Activated effector memory CD4-positive, alpha-beta T cell treated with anti-CD3 and anti-CD28 coated beads, Interleukin-2, amount 50 U/mL, for 16 hours (primary cell): ENCODE measurements around the gene CEP162.
"Not testable (repeated sequence)": the region's sequence is repeated elsewhere in the genome, so short reads cannot be mapped to it uniquely, and the experiment has no call there.

ENCODE experiments used
- DNase-seq: peaks from one replicate; pipeline ENCODE4 v3.0.0-alpha.2; 2020

The CEP162 gene

GRCh38 chr6:84137989-84138575 lies 89.4 kb downstream of the CEP162 start:
- no peak for DNase-seq

DNA sequence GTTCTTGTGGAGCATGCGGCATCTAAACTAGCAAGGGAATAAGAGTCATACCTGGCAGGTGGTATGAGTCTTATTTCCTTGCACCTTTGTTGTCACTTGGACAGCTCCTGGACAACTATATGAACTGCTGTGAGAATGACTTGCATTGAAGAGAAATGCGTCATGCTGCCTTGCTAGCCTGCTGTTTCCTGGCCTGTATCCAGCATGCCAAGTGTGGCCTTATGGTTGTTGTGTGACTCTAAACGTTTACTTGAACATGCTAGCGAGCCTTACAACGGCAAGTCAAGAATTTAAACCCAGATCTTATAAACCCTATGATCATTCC lies 90.4 kb downstream of the CEP162 start:
- DNase-seq: no peak

DNA sequence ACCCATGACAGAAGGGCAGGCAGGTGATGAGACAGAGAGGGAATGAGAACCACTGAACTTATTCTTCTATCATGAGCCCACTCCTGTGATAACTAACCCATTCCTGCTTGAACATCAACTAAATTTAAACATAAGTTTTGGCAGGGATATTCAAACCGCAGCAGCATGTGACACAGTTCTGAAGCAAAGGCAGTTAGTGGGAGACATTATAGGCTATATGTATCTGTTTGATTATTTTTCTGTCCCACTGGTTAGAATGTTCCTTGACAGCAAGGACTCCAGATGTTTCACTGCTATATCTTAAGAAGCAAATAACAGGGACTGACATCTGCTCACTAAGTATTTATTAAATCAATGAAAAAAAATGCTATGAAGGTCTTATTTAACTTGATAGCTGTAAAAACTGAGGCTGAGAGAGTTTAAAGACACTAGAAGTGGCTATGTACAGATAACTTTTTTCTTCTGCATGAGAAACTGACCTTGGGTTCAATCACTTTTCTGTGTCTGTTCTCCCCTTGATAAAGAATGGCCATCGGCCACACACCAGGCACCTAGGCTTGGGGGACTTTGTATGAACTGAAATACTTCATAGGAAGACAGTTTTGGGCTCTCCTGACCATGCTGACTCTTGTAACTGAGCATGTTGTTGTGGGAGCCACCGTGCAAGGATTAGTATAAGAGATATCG lies 90.9 kb downstream of the CEP162 start:
- DNase-seq: no peak

DNA sequence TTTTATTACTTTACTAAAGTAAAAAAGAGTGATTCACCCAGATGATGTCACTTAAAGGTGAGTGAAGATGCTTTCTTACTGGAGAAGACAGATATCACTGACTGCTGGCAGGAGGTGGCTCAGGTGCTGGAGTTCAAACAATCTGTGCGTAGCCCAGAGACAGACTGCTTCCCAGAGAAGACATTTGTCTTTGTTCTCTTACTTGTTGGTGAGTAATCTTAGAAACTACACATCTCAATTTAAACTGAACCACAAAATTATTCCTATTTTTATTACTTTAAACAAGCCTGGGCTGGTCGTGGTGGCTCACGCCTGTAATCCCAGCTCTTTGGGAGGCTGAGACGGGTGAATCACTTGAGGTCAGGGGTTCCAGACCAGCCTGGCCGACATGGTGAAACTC lies 92.2 kb downstream of the CEP162 start:
- no peak for DNase-seq

DNA sequence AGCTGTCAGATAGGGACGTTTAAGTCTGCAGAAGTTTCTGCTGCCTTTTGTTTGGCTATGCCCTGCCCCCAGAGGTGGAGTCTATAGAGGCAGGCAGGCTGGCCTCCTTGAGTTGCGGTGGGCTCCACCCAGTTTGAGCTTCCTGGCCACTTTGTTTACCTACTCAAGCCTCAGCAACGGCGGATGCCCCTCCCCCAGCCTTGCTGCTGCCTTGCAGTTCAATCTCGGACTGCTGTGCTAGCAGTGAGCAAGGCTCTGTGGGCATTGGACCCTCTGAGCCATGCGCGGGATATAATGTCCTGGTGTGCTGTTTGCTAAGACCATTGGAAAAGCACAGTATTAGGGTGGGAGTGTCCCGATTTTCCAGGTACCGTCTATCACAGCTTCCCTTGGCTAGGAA lies 94.1 kb downstream of the CEP162 start:
- not testable (repeated sequence) for DNase-seq

- not testable (repeated sequence) for DNase-seq
Measured at GRCh38 chr6:84129588-84129987, 97.9 kb downstream of the CEP162 start.

DNA sequence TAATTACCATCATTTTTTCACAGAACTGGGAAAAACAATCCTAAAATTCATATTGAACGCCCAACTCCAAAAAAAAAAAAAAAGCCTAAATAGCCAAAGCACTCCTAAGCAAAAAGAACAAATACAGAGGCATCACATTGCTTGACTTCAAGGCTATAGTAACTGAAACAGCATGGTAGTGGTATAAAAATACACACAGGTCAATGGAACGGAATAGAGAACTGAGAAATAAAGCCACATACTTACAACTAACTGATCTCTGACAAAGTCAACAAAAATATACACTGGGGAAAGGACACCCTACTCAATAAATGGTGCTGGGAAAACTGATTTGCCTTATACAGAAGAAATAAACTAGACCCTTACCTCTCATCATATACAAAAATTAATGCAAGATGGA lies 104.3 kb downstream of the CEP162 start:
- DNase-seq: no peak

DNA sequence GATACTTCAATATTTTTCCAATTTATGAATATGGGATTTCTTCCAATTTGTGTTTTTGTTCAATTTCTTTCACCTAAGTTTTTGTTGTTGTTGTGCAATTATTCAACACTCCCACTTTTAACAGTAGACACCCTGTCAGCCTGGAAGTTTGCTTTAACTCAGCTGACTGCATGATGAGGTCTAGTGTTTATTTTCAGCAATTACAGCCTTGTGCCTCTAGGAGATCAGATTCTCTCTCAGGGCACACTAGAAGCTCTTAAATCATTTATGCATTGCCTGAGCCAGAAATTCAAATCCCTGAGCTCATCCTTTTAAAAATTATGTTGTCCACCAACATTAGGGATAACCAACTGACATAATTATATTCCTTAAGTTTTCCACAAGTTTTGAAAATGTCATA lies 108.2 kb downstream of the CEP162 start:
- DNase-seq: no peak

- no peak for DNase-seq
Measured at GRCh38 chr6:84118191-84118590, 109.3 kb downstream of the CEP162 start.

- not testable (repeated sequence) for DNase-seq
Measured at GRCh38 chr6:84114933-84115594, 112.4 kb downstream of the CEP162 start.

GRCh38 chr6:84111351-84111750 lies 116.1 kb downstream of the CEP162 start:
- not testable (repeated sequence) for DNase-seq

- DNase-seq: no peak
Measured at GRCh38 chr6:84107495-84107894, 119.9 kb downstream of the CEP162 start.

GRCh38 chr6:84105215-84105924 lies 122.1 kb downstream of the CEP162 start:
- DNase-seq: not testable (repeated sequence)

DNA sequence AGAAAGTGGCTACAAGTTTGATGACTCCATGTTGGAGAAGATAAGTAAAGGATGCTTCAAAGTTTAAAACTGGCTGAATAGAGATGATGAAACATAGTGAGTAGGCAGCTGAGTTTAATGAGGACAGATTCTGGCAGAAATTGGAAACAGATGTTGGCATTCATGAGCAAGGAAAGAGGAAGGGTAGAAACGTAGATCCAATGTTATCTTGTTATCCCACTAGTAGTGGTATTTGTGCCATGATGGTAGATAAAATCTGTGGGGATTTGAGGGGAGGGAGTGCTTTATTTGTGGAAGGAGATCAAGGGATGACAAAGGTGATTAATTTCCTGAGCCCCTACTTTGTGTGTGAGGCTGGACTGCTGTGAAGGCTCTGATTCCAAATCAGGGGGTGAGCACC lies 124.4 kb downstream of the CEP162 start:
- DNase-seq: no peak

GRCh38 chr6:84095156-84095555 lies 132.3 kb downstream of the CEP162 start:
- no peak for DNase-seq

GRCh38 chr6:84093441-84094435 lies 133.7 kb downstream of the CEP162 start:
- DNase-seq: no peak

DNA sequence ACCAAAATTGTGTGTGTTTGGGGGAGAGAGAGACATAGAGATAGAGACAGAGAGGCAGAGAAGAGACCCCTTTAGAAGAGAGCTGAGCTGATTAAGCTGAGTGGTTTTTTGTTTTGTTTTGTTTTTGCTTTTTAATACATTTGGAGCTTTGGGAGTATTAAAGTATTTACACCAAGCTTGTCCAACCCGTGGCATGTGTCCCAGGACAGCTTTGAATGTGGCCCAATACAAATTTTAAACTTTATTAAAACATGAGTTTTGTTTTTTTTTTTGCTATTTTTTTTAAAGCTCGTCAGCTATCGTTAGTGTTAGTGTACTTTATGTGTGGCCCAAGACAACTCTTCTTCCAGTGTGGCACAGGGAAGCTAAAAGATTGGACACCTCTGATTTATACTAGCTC lies 137.9 kb downstream of the CEP162 start:
- DNase-seq: no peak

GRCh38 chr6:84089081-84089480 lies 138.4 kb downstream of the CEP162 start:
- no peak for DNase-seq

GRCh38 chr6:84086545-84087429 lies 140.7 kb downstream of the CEP162 start:
- DNase-seq: no peak

DNA sequence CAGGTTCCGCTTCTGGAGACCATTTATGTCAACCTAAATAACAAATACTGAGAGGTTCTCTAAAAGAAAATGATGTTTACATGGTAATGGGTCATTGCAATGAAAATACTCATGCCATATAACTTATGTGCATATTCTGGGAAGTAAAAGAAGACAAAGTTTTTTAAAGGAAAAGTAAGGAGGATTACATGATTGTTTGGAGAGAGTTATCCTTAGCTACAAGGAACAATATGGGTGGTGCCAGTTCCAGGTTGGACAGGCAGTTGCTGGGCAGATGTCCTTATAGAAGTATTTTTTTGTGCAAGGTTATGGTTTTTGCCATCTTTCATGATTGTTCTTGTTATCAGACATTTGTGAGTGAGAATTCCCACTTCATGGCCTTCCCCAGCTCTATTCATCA lies 141.4 kb downstream of the CEP162 start:
- DNase-seq: no peak

GRCh38 chr6:84084705-84085104 lies 142.7 kb downstream of the CEP162 start:
- DNase-seq: not testable (repeated sequence)
